T-helper 17 cell (primary cell): ENCODE data around the gene ITPR1. TPM values are rescaled to one million over a fixed set of nuclear protein-coding genes. Genes with fewer than 3 reads are reported as not detected.

Source experiments
- ATAC-seq: fragments of 150-1000 bp; cut with Tn5 transposase; 2 replicates; pipeline ENCODE4 v1.10.0; 2021; ENCODE audit warnings: mild to moderate bottlenecking, moderate library complexity
- DNase-seq, 3 donors: peaks; one replicate each; pipeline versions ENCODE4 v3.0.0 to v3.0.0-alpha.2; 2020 to 2021
- H3K9me3 ChIP-seq: one replicate; pipeline ENCODE4 v1.7.0; 2013; ENCODE audit warnings: low read length, mild to moderate bottlenecking; ENCODE audit not compliant: control insufficient read depth, poor library complexity, severe bottlenecking
- H3K27ac Mint-ChIP-seq: one replicate; pipeline ENCODE4 v1.8.0; 2022; ENCODE audit warnings: mild to moderate bottlenecking, moderate library complexity, mixed read lengths
- H3K27me3 Mint-ChIP-seq: one replicate; pipeline ENCODE4 v1.8.0; 2022; ENCODE audit warnings: mixed read lengths
- H3K36me3 Mint-ChIP-seq: one replicate; pipeline ENCODE4 v1.8.0; 2022; ENCODE audit warnings: low read depth, mixed read lengths
- H3K4me1 Mint-ChIP-seq: one replicate; pipeline ENCODE4 v1.8.0; 2022; ENCODE audit warnings: mild to moderate bottlenecking, mixed read lengths
- H3K4me3 Mint-ChIP-seq: one replicate; pipeline ENCODE4 v1.8.0; 2022; ENCODE audit warnings: mild to moderate bottlenecking, moderate library complexity, mixed read lengths
- total RNA-seq, 4 donors: library from RNA in 2 of 4; stranded (reverse) in 2 of 4; gene quantifications; one replicate each; pipeline ENCODE4 v1.2.3 and lab custom pipeline; 2022 to 2026

ITPR1 gene
- total RNA-seq, 2 donors from 2014 or later, result 92.0 to 102 TPM

DNA sequence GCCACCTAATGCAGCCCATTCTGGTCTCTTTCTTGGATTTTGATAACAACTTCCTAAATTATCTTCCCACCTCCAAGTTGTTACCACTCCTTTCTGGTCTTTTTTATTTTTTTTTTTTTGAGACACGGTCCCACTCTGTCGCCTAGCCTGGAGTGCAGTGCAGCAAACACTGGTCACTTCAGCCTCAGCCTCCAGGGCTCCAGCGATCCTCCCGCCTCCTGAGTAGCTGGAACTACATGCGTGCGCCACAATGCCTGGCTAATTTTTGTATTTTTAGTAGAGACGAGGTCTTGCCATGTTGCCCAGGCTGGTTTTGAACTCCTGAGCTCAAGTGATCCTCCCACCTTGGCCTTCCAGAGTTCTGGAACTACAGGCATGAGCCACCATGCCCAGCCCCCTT lies 393.3 kb downstream of the ITPR1 start:
- no peak for DNase-seq
- peak overlapping the region; percentile 28 for H3K4me3 Mint-ChIP-seq
- H3K4me1 Mint-ChIP-seq, result peaks cover 21% of the 10 kb centered on the region
- no peak for ATAC-seq
- no peaks in the 10 kb centered on the region for H3K9me3 ChIP-seq
- H3K27ac Mint-ChIP-seq, result peak overlapping the region; percentile 66
- H3K36me3 Mint-ChIP-seq, result no peaks in the 10 kb centered on the region
- H3K27me3 Mint-ChIP-seq, result no peaks in the 10 kb centered on the region

DNA sequence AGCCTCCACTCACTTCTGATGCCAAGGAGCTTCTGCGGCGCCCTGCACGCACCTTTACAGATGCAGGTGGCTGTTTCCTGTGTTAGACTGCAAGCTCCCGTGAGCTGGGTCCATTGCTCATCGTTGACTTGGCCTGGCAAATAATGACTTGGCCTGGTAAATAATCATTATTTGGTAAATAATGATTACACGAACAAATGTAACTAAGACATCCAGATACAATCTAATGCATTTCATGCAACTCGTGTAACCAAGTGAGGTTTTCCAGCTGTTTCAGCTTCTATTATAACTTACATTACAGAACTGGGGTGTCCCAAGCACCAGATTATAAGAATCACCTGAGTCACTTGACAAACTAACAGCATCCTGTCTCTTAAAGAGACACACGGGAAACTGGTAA lies 394.0 kb downstream of the ITPR1 start:
- peaks cover 23% of the 10 kb centered on the region for H3K4me1 Mint-ChIP-seq
- DNase-seq (no peak), ATAC-seq (no peak)
- H3K27ac Mint-ChIP-seq, result peak overlapping the region; percentile 66
- no peaks in the 10 kb centered on the region for H3K36me3 Mint-ChIP-seq
- H3K4me3 Mint-ChIP-seq, result no peak overlapping the region
- no peaks in the 10 kb centered on the region for H3K9me3 ChIP-seq
- no peaks in the 10 kb centered on the region for H3K27me3 Mint-ChIP-seq

DNA sequence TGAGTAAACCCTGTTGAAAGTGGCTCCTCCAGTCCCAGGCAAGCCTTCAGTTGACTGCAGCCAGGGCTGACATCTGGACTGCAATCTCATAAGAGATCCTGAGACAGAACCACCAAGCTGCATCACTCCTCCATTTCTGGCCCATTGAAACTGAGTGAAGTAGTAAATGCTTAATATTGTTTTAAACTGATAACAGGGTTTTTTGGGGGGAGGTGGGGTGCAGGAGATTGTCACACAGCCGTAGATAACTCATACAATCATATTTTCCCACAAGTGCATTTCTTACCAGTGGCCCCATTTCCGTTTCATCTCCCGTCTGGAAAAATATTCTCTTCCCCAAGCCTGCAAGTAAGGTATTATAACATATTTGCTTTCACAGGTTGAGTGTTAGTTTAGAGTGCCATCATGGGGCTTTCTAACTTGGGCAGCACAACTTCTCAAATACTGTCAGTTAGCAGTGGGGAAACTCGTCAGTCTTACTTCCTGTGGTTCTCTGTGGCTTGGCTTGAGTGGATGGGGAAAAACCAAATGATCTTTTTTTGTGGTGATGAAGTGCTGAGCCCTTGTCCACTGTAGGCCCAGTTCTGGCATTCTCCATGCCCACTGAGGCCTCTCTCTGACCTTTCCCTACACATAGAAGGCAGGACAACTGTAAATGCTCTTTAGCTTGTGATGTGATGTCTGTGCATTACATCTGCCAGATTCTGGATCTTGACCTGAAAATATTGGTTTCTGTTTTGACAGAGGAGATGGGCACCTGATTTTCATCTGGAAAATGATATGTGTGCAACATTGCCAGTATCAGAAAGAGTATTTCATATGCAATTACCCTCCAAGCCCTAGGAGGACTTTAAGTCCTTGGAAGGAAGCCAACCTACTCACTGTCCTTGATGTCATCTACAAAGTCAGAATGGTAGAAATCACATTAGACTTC lies 396.0 kb downstream of the ITPR1 start:
- DNase-seq (no peak), ATAC-seq (peak; percentile 96)
- H3K27ac Mint-ChIP-seq, result peak overlapping the region; percentile 91
- peaks cover 23% of the 10 kb centered on the region for H3K4me1 Mint-ChIP-seq
- H3K4me3 Mint-ChIP-seq, result peak overlapping the region; percentile 56
- no peaks in the 10 kb centered on the region for H3K36me3 Mint-ChIP-seq
- no peaks in the 10 kb centered on the region for H3K9me3 ChIP-seq
- no peaks in the 10 kb centered on the region for H3K27me3 Mint-ChIP-seq

DNA sequence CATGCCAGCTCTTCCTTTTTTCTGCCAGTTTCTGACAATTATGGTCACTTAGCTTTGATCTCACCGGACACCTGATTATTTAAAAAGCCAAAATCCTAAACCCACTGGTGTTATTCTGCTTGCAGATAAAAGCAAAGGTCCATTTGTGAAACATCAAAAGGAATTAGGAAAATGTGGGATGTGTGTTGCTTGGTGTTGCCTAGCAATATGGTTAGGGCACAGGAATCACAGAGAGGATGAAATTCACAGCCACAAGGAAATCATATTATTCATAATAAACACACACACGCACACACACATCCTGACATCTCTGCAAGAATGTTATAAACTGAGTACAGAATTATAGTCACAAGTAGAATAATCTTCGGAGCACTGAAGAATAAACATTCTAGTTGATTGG lies 396.7 kb downstream of the ITPR1 start:
- ATAC-seq, result no peak
- Mint-ChIP-seq H3K27ac (peak overlapping the region; percentile 91), H3K36me3 (no peaks in the 10 kb centered on the region), H3K4me3 (no peak overlapping the region), H3K4me1 (peaks cover 23% of the 10 kb centered on the region), H3K27me3 (no peaks in the 10 kb centered on the region)
- no peaks in the 10 kb centered on the region for H3K9me3 ChIP-seq
- DNase-seq, result no peak

DNA sequence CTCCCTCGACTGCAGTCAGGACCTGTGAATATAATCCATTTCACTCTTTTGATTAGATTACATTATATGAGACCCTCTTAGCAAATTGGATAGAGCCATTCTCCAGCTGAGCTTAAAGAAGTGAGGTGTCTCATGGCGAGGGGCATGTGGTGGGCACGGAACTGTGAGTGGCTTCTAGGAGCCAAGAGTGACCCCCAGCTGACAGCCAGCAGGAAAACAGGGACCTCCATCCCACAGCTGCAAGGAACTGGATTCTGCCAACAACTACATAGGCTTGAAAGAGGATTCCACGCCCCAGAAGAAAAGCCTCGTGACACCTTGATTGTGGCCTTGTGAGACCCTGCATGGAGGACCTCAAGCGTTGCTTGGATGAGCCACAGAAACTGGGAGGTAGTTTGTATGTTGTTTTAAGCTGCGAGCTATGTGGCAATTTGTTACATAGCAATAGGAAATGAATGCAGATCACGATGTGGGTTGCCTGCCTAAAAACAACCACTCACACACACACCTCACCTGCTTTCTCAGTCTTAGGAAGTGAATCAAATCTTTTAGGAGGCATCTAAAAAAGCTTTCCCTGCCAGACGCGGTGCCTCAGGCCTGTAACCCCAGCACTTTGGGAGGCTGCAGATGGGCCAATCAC lies 401.9 kb downstream of the ITPR1 start:
- H3K4me1 Mint-ChIP-seq, result peaks cover 21% of the 10 kb centered on the region
- no peak for DNase-seq
- ATAC-seq, result no peak
- H3K4me3 Mint-ChIP-seq, result no peak overlapping the region
- no peaks in the 10 kb centered on the region for H3K36me3 Mint-ChIP-seq
- H3K27me3 Mint-ChIP-seq, result no peaks in the 10 kb centered on the region
- no peak overlapping the region for H3K27ac Mint-ChIP-seq
- no peaks in the 10 kb centered on the region for H3K9me3 ChIP-seq

DNA sequence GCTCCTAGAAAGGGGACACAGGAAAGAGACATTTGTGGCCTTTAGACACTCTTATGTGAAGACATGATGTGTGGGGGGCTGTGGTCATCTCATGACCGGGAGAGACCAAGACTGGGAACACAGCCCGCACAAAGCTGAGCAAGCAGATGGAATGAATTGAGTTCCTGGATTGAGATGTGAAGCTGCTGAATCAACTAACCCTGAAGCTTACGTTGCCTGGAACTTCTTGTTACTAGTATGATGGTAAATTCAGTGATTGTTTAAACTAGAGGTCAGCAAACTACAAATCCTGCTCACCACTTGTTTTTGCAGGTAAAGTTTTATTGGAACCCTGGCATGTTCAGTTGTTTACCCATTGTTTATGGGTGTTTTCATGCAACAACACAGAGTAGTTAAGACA lies 402.7 kb downstream of the ITPR1 start:
- peaks cover 21% of the 10 kb centered on the region for H3K4me1 Mint-ChIP-seq
- DNase-seq, result no peak
- H3K27me3 Mint-ChIP-seq, result no peaks in the 10 kb centered on the region
- no peak overlapping the region for H3K27ac Mint-ChIP-seq
- no peak for ATAC-seq
- H3K36me3 Mint-ChIP-seq, result no peaks in the 10 kb centered on the region
- no peak overlapping the region for H3K4me3 Mint-ChIP-seq
- no peaks in the 10 kb centered on the region for H3K9me3 ChIP-seq

Other genes with a start within 250 kb of the ITPR1 start
- 1 to 10 TPM; 7.4 to 9.6 TPM for gene SETMAR, start 190.0 kb upstream of the ITPR1 start, total RNA-seq
- gene SUMF1, start 26.1 kb upstream of the ITPR1 start, total RNA-seq, result 10 to 100 TPM; 13.1 to 15.3 TPM